H9 (cell line): Measurements from ENCODE around the gene C3orf20. TPM values are rescaled to one million over a fixed set of nuclear protein-coding genes. Genes with fewer than 3 reads are reported as not detected.

Source experiments
- DNase-seq: peaks from one replicate; pipeline ENCODE4 v3.0.0-alpha.2; 2017
- H2AFZ ChIP-seq: one replicate; pipeline ENCODE4 v1.6.1; 2013; ENCODE audit warnings: mild to moderate bottlenecking, low read length, control low read depth, moderate library complexity
- H2AK5ac ChIP-seq: 2 replicates; pipeline ENCODE4 v1.6.1; 2013; ENCODE audit warnings: low read length, control low read depth, mixed read lengths; ENCODE audit not compliant: insufficient read length
- H2BK120ac ChIP-seq: one replicate; pipeline ENCODE4 v1.6.1; 2013; ENCODE audit warnings: low read depth, mild to moderate bottlenecking, low read length, control low read depth, inconsistent platforms; ENCODE audit not compliant: poor library complexity, severe bottlenecking
- H2BK12ac ChIP-seq: 2 replicates; pipeline ENCODE4 v1.6.1; 2013; ENCODE audit warnings: low read length, control low read depth, mixed read lengths, low read depth; ENCODE audit not compliant: insufficient read length
- H2BK15ac ChIP-seq: 2 replicates; pipeline ENCODE4 v1.6.1; 2013; ENCODE audit warnings: low read depth, low read length, control low read depth
- H2BK20ac ChIP-seq: one replicate; pipeline ENCODE4 v1.6.1; 2013; ENCODE audit warnings: low read depth, mild to moderate bottlenecking, low read length, control low read depth, inconsistent platforms; ENCODE audit not compliant: poor library complexity, severe bottlenecking
- H2BK5ac ChIP-seq: 2 replicates; pipeline ENCODE4 v1.6.1; 2013; ENCODE audit warnings: low read length, control low read depth, mixed read lengths; ENCODE audit not compliant: insufficient read length
- H3K14ac ChIP-seq: 2 replicates; pipeline ENCODE4 v1.6.1; 2013; ENCODE audit warnings: low read length, control low read depth; ENCODE audit not compliant: insufficient read depth
- H3K18ac ChIP-seq: 2 replicates; pipeline ENCODE4 v1.6.1; 2013; ENCODE audit warnings: low read depth, mild to moderate bottlenecking, mixed read lengths, low read length, control low read depth; ENCODE audit not compliant: insufficient read length
- H3K23ac ChIP-seq: 2 replicates; pipeline ENCODE4 v1.6.1; 2013; ENCODE audit warnings: low read length, control low read depth, mixed read lengths, low read depth; ENCODE audit not compliant: insufficient read length
- H3K23me2 ChIP-seq: 2 replicates; pipeline ENCODE4 v1.6.1; 2013; ENCODE audit warnings: low read depth, mild to moderate bottlenecking, mixed read lengths, low read length, control low read depth; ENCODE audit not compliant: insufficient read length, poor library complexity, severe bottlenecking
- H3K27ac ChIP-seq: 2 replicates; pipeline ENCODE4 v1.5.1; 2013; ENCODE audit warnings: low read length, control low read depth, mixed read lengths, low read depth; ENCODE audit not compliant: insufficient read length
- H3K27me3 ChIP-seq: 2 replicates; pipeline ENCODE4 v1.6.1; 2013; ENCODE audit warnings: low read length, control low read depth, inconsistent platforms; ENCODE audit not compliant: insufficient read depth
- H3K4ac ChIP-seq: 2 replicates; pipeline ENCODE4 v1.6.1; 2013; ENCODE audit warnings: low read depth, mild to moderate bottlenecking, control low read depth, inconsistent platforms, low read length, moderate library complexity
- H3K4me1 ChIP-seq: 2 replicates; pipeline ENCODE4 v1.6.1; 2013; ENCODE audit warnings: low read length, control low read depth, inconsistent platforms; ENCODE audit not compliant: insufficient read depth
- H3K4me2 ChIP-seq: 2 replicates; pipeline ENCODE4 v1.6.1; 2013; ENCODE audit warnings: low read length, control low read depth, mixed read lengths; ENCODE audit not compliant: insufficient read length, insufficient read depth
- H3K56ac ChIP-seq: 2 replicates; pipeline ENCODE4 v1.6.1; 2013; ENCODE audit warnings: low read depth, mild to moderate bottlenecking, mixed read lengths, low read length, control low read depth; ENCODE audit not compliant: insufficient read length
- H3K79me1 ChIP-seq: 2 replicates; pipeline ENCODE4 v1.6.1; 2013; ENCODE audit warnings: low read depth, mild to moderate bottlenecking, moderate library complexity, low read length, control low read depth, inconsistent platforms; ENCODE audit not compliant: insufficient read depth, poor library complexity, severe bottlenecking
- H3K79me2 ChIP-seq: 2 replicates; pipeline ENCODE4 v1.6.1; 2013; ENCODE audit warnings: low read length, control low read depth, inconsistent platforms; ENCODE audit not compliant: insufficient read depth
- H3K9ac ChIP-seq: 2 replicates; pipeline ENCODE4 v1.6.1; 2013; ENCODE audit warnings: low read length, control low read depth, mixed read lengths; ENCODE audit not compliant: insufficient read length; ENCODE audit errors: extremely low read depth
- H3K9me3 ChIP-seq: one replicate; pipeline ENCODE4 v1.6.1; 2013; ENCODE audit warnings: low read depth, low read length, inconsistent platforms; ENCODE audit not compliant: control insufficient read depth
- H3T11ph ChIP-seq: one replicate; pipeline ENCODE4 v1.6.1; 2013; ENCODE audit warnings: mild to moderate bottlenecking, low read length, control low read depth, inconsistent platforms
- H4K20me1 ChIP-seq: one replicate; pipeline ENCODE4 v1.6.1; 2013; ENCODE audit not compliant: control insufficient read depth, insufficient read length, insufficient read depth
- H4K5ac ChIP-seq: 2 replicates; pipeline ENCODE4 v1.6.1; 2013; ENCODE audit warnings: low read depth, mild to moderate bottlenecking, mixed read lengths, low read length, control low read depth; ENCODE audit not compliant: insufficient read length
- H4K8ac ChIP-seq: replicated peaks from 2 replicates; pipeline ENCODE4 v1.6.1; 2013; ENCODE audit warnings: low read length, control low read depth, mixed read lengths, low read depth; ENCODE audit not compliant: insufficient read length
- H4K91ac ChIP-seq: 2 replicates; pipeline ENCODE4 v1.6.1; 2013; ENCODE audit warnings: low read depth, mild to moderate bottlenecking, moderate library complexity, mixed read lengths, low read length, control low read depth; ENCODE audit not compliant: insufficient read length
- H3K27ac Mint-ChIP-seq, 3 experiments: 2 replicates in 2 of 3; 3 replicates in 1 of 3; pipeline ENCODE4 v1.8.0; 2020 to 2021; ENCODE audit warnings: mixed read lengths in 3 of 3, mild to moderate bottlenecking in 1 of 3, moderate library complexity in 1 of 3
- H3K27me3 Mint-ChIP-seq: 2 replicates; pipeline ENCODE4 v1.8.0; 2021; ENCODE audit warnings: low read depth, mild to moderate bottlenecking, moderate library complexity, mixed read lengths
- H3K36me3 Mint-ChIP-seq, 3 experiments: 2 replicates in 2 of 3; 3 replicates in 1 of 3; pipeline ENCODE4 v1.8.0; 2020 to 2021; ENCODE audit warnings: low read depth in 3 of 3, mixed read lengths in 3 of 3; ENCODE audit not compliant: insufficient read depth in 1 of 3
- H3K4me1 Mint-ChIP-seq, 2 experiments: 2 replicates each; pipeline ENCODE4 v1.8.0; 2020; ENCODE audit warnings: mixed read lengths in 2 of 2
- H3K4me3 Mint-ChIP-seq, 2 experiments: 2 replicates in 1 of 2; 3 replicates in 1 of 2; pipeline ENCODE4 v1.8.0; 2020 to 2021; ENCODE audit warnings: mild to moderate bottlenecking in 2 of 2, mixed read lengths in 2 of 2, moderate library complexity in 1 of 2
- H3K9me3 Mint-ChIP-seq, 2 experiments: 2 replicates in 1 of 2; 3 replicates in 1 of 2; pipeline ENCODE4 v1.8.0; 2020; ENCODE audit warnings: mild to moderate bottlenecking in 2 of 2, mixed read lengths in 2 of 2, moderate library complexity in 1 of 2
- WGBS: extraction: QIAGEN DNeasy Blood & Tissue Kit; methylation state at CpG from one replicate; pipeline ENCODE4 v1.1.7; 2013; ENCODE audit warnings: missing lambda C conversion rate, low lambda C conversion rate, mixed read lengths; ENCODE audit not compliant: insufficient read length; ENCODE audit errors: extremely low coverage; 5-methylcytosine and 5-hydroxymethylcytosine counted together
- total RNA-seq: library from RNA; stranded (reverse); gene quantifications from 2 replicates; pipeline ENCODE4 v1.2.1, GENCODE V29; 2021
- TF ChIP-seq, protein P1 (sequence below): fragments of 200-600 bp; sonication (generic); conservative IDR thresholded peaks from 3 replicates; pipeline ENCODE4 v1.8.0; 2021; ENCODE audit warnings: antibody characterized with exemption, mild to moderate bottlenecking

The C3orf20 gene
- total RNA-seq, 1 experiment from 2014 or later, result not detected

DNA sequence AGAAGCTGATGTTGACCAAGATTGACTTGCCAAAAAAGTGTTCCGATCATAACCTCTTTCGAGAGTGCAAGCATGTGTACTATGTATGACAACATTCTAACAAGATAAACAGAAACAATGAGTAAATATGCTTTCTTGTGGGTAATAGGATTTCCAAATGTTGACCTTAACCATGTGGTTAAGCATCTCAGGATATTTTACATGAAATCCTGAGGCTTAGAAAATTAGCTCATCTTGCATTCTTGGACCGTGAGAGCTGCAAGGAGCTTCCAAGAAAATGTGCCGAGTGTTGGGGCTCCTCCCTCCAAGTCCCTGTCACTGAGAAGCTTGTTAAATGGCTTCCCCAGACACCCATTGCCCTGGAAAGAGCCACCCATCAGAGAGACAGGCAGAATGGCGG, 50.1 kb downstream of the C3orf20 start:
- Histone ChIP-seq H2AK5ac (no peak overlapping the region), H3K27me3 (no peaks in the 10 kb centered on the region), H2AFZ (no peak overlapping the region), H3K56ac (no peak overlapping the region), H2BK120ac (no peak overlapping the region), H3K79me2 (no peaks in the 10 kb centered on the region), H2BK20ac (no peak overlapping the region), H3K27ac (no peak overlapping the region), H4K5ac (no peak overlapping the region), H3K79me1 (no peaks in the 10 kb centered on the region), H2BK5ac (no peak overlapping the region), H3K9me3 (no peaks in the 10 kb centered on the region), H3K4me1 (no peaks in the 10 kb centered on the region), H4K8ac (no peak overlapping the region), H3K18ac (no peak overlapping the region), H3K14ac (no peak overlapping the region), H3K4me2 (no peak overlapping the region), H3K9ac (no peak overlapping the region), H2BK12ac (no peak overlapping the region), H3K23me2 (no peaks in the 10 kb centered on the region), H4K91ac (no peak overlapping the region), H3K4ac (no peak overlapping the region), H2BK15ac (no peak overlapping the region), H3K23ac (no peak overlapping the region), H4K20me1 (no peaks in the 10 kb centered on the region), H3T11ph (no peak overlapping the region)
- H3K27ac Mint-ChIP-seq, result no peak overlapping the region
- DNase-seq, result no peak
- TF ChIP-seq, protein P1, sequence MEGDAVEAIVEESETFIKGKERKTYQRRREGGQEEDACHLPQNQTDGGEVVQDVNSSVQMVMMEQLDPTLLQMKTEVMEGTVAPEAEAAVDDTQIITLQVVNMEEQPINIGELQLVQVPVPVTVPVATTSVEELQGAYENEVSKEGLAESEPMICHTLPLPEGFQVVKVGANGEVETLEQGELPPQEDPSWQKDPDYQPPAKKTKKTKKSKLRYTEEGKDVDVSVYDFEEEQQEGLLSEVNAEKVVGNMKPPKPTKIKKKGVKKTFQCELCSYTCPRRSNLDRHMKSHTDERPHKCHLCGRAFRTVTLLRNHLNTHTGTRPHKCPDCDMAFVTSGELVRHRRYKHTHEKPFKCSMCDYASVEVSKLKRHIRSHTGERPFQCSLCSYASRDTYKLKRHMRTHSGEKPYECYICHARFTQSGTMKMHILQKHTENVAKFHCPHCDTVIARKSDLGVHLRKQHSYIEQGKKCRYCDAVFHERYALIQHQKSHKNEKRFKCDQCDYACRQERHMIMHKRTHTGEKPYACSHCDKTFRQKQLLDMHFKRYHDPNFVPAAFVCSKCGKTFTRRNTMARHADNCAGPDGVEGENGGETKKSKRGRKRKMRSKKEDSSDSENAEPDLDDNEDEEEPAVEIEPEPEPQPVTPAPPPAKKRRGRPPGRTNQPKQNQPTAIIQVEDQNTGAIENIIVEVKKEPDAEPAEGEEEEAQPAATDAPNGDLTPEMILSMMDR, result no peak
- H3K36me3 Mint-ChIP-seq, result no peaks in the 10 kb centered on the region
- H3K27me3 Mint-ChIP-seq, result peaks cover 10% of the 10 kb centered on the region
- WGBS, result no CpG with 5 or more reads among the region's 5 CpGs
- H3K4me1 Mint-ChIP-seq, result peaks cover 0 to 4% of the 10 kb centered on the region in 2 experiments; a peak in 2 of 4 replicates
- no peak overlapping the region for H3K4me3 Mint-ChIP-seq
- no peaks in the 10 kb centered on the region for H3K9me3 Mint-ChIP-seq
